GM18909 (cell line): Measurements from ENCODE around the gene SYNE1.
A peak's percentile ranks its signal among the peaks of the same experiment; 100 is the strongest.
"Not testable (repeated sequence)": the region's sequence is repeated elsewhere in the genome, so short reads cannot be mapped to it uniquely, and the experiment has no call there.

Source experiments
- ATAC-seq: cut with Tn5 transposase; IDR thresholded peaks from one replicate; pipeline ENCODE4 v1.9.1; 2021; ENCODE audit warnings: mild to moderate bottlenecking; ENCODE audit not compliant: unreplicated experiment, poor library complexity

Gene SYNE1, protein sequence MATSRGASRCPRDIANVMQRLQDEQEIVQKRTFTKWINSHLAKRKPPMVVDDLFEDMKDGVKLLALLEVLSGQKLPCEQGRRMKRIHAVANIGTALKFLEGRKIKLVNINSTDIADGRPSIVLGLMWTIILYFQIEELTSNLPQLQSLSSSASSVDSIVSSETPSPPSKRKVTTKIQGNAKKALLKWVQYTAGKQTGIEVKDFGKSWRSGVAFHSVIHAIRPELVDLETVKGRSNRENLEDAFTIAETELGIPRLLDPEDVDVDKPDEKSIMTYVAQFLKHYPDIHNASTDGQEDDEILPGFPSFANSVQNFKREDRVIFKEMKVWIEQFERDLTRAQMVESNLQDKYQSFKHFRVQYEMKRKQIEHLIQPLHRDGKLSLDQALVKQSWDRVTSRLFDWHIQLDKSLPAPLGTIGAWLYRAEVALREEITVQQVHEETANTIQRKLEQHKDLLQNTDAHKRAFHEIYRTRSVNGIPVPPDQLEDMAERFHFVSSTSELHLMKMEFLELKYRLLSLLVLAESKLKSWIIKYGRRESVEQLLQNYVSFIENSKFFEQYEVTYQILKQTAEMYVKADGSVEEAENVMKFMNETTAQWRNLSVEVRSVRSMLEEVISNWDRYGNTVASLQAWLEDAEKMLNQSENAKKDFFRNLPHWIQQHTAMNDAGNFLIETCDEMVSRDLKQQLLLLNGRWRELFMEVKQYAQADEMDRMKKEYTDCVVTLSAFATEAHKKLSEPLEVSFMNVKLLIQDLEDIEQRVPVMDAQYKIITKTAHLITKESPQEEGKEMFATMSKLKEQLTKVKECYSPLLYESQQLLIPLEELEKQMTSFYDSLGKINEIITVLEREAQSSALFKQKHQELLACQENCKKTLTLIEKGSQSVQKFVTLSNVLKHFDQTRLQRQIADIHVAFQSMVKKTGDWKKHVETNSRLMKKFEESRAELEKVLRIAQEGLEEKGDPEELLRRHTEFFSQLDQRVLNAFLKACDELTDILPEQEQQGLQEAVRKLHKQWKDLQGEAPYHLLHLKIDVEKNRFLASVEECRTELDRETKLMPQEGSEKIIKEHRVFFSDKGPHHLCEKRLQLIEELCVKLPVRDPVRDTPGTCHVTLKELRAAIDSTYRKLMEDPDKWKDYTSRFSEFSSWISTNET (N-terminal part only)

DNA sequence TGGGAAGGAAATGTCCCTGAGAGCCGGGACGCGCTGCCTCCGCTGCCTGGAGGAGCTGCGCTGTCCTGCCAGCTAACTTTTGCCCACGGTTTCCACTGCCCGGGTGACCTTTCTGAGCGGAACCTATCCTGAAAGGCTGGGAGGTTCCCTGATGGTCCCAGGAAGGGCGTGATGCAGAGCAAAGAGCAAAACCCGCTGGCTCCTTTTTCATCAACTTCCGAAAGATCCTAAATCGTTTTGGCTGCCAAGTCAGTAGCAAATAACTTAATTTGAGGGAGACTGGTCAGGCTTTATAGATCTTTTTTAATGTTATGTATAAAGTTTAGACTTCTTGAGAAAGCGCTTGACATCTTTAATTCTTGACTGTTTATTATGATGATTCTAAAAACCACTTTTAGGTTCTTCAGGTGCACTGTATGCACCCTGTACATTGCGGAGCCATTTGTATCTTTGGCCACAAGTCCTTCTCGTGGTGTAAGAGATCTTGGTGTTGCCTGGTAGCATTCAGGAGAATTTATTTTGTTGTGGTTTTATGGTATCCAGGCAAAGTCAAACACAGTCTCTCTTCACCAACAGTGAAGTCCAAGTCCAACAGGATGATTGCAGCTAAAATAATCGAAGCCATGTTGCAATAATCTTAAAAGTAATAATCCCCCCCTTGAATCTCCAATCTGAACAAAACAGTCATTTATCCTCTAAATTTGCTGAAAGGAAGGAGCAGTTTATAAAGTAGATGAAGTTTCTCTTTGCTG, at the start of gene SYNE1:
Gene SYNE1, minus strand, starts transcription at position 67 of the 752 bp plus-strand sequence. CDS start 9,031 bp downstream, outside the sequence.
- ATAC-seq = no peak

DNA sequence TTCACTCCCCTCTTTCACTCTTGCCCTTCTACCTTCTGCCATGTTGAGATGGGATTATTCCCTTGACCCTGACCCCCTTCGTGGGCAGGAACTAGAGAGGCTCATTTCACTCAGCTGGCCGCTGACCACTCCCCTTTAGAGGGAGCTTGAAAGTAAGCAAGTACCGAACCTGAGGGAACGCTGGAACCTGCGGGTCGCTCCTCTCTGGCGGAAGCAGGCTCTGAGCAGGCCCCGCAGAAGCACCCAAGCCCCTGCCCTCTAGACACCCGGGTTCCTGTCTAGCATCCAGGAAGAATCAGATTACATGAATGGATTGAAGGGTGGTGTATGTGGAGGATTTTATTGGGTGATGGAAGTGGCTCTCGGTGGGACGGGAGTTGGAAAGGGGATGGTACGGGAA, 48.7 kb upstream of the SYNE1 start:
- no peak for ATAC-seq

DNA sequence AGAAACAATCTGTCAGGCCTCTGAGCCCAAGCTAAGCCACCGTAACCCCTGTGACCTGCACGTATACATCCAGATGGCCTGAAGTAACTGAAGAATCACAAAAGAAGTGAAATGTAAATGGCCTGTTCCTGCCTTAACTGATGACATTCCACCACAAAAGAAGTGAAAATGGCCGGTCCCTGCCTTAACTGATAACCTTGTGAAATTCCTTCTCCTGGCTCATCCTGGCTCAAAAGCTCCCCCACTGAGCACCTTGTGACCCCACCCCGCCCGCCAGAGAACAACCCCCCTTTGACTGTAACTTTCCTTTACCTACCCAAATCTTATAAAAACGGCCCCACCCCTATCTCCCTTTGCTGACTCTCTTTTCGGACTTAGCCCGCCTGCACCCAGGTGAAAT, 45.8 kb upstream of the SYNE1 start:
- not testable (repeated sequence) for ATAC-seq

- no peak for ATAC-seq
Observed at GRCh38 chr6:152682141-152682540, 45.0 kb upstream of the SYNE1 start.

DNA sequence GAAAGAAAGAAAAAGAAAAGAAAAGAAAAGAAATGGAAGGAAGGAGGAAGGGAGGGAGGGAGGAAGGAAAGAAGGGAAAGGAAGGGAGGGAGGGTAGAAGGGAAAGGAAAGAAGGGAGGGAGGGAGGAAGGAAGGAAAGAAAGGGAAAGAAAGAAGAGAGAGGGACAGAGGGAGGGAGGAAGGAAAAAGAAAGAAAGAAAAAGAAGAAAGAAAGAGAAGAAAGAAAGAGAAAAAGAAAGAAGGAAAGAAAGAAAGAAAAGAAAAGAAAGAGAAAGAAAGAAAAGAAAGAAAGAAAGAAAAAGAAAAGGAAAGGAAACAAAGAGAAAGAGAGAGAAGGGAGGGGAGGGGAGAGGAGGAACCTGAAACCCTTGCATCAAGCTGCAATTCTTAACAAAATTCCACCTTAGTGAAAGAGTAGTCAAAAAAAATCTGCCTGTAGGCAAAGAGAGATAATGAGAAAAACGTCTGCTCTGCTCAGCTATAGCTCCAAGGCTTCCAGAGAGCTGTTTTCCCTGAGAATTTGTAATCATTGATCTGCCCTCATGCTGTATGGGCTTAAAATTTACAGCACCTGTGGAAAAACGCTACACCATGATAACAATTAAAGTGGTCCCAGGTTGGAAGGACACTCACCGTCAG, 43.8 kb upstream of the SYNE1 start:
- no peak for ATAC-seq

GRCh38 chr6:152680151-152680550, 43.0 kb upstream of the SYNE1 start:
- no peak for ATAC-seq

DNA sequence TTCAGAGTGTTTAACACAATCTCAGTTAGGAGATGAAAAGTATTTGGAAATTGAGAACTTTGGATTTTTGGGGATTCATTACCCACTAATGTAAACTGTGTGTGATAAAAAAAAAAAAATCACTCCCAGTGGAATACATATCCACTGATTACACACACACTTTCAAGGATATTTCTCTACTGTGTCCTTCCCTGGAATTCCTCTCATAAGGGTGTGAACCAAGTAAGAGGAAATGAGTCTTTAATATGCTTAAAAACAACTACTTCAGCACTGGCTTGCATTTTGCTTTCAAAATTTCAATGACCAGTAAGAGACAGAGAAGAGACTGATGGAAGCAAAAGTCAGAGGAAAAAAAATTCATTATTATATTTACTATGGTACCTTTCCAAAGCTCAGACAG, 36.1 kb upstream of the SYNE1 start:
- ATAC-seq = no peak

DNA sequence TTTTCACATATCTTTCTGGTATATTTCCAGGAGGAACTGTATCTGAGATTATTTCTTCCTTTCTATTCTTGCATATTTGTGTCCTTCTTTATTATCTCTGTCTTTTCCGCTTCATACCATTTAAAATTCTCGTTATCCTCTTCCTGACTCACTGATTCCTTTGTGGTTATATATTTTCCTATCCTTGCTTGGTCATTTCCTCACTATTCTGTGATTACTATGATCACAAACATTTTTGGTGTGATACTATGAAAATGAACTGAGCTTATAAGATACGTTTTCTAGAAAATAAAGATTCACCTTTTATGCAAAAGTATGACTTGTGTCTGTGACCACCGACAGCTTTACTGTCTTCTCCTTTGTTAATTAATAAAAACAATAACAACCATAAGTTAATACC, 34.0 kb upstream of the SYNE1 start:
- ATAC-seq = no peak

DNA sequence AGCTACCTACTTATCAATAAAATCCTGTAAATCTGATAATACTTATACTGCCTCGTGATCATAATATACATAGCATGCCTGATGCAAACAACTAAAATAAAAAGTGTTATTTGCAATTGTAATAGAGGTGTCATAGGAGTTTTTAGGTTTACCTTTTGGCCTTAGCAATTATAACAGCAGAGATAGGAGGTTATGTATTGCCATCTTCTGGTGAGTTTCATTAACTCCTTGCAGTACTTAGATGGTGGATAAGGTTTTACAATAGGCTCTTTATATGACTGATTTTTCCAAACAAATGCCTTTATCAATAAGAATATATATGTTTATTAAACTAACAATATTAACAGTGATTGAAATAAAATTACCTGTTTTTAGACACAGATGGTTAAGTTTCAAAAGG, 32.7 kb upstream of the SYNE1 start:
- ATAC-seq = no peak

GRCh38 chr6:152661776-152662175, 24.6 kb upstream of the SYNE1 start:
- ATAC-seq = no peak

DNA sequence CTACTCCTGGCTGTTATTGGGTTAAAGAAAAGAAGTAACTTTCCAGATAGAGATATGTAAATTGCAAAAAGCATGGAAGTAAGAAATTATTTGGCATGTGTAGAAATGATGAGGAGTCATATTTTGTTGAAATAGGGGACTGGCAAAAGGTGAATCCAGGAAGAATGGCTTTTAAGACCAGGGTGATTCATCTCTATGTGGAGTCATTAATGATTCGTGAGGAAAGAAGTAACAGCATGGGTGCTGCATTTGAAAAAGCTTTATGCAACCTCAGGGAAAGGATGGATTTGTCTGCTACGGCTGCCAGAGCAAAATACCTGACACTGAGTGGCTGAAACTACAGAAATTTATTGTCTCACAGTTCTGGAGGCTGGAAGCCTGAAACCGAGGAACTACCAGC, 14.8 kb upstream of the SYNE1 start:
- ATAC-seq = no peak

DNA sequence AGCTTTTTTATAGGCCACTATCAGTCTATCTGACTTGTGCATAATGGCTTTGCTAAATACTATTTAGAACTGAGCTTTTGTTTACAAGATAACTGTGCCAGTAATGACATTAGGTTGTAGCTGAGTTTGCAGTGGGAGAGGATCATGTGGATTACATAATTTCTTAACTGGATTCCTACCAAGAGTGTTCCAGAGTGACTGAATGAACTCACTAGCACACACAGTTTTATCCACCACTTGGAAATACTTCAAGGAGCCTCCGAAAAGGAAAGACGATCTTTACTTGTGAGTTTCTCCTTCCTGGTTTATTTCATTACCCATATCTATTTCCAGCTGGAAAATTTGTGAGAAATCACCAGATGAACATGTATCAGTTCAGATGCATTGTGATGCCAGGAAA, 10.9 kb upstream of the SYNE1 start:
- no peak for ATAC-seq

GRCh38 chr6:152646732-152647131, 9.6 kb upstream of the SYNE1 start:
- ATAC-seq = not testable (repeated sequence)

- peak; percentile 89 for ATAC-seq
Observed at GRCh38 chr6:152642578-152643375, 5.6 kb upstream of the SYNE1 start.

- peak; percentile 44 for ATAC-seq
Observed at GRCh38 chr6:152636609-152637295, 410 bp downstream of the SYNE1 start.

DNA sequence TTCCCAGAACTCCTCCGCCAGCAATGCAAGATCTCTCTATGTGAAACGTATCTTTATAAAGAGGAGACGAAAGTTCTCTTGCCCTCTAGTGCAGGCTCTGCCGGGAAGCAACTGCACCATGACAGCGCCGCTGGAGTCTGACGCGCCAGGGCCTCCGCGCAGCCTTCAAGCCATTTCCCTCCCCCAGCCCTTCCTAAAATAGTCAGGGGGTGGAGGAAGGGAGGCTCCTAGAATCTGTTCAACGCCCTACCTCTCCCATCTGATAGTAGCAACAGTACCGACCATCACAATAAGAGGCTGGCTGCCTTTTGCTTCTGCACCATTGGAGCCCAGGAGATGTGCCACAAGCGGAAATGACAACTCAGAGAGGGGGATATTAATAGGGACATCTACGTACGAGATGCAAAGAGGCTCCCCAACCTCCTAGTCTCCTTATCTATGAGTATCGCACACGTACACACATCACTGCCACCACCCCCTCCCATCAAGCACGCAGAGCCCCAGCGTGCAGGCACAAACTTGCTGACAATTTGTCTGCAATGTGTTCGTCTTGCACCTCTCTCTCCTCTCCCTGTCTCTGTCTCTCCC, 1.0 kb downstream of the SYNE1 start:
- ATAC-seq = peak; percentile 44

- ATAC-seq = peak; percentile 52
Observed at GRCh38 chr6:152634773-152635172, 2.4 kb downstream of the SYNE1 start.
